IMR-90 (cell line): Measurements from ENCODE around the gene EMILIN2. TPM values are rescaled to one million over a fixed set of nuclear protein-coding genes. Genes with fewer than 3 reads are reported as not detected.
"Not testable (repeated sequence)": the region's sequence is repeated elsewhere in the genome, so short reads cannot be mapped to it uniquely, and the experiment has no call there.

ENCODE experiments used
- ATAC-seq: fragments of 200-7000 bp; cut with Tn5 transposase; 2 replicates; pipeline ENCODE4 v1.9.1; 2020; ENCODE audit warnings: low read depth, mild to moderate bottlenecking, moderate library complexity
- BruUV-seq: library from RNA; stranded (reverse); fragments of 400-500 nt; replicated peaks from 2 replicates; lab custom pipeline; 2021; lab: Mats Ljungman, UMichigan
- CTCF ChIA-PET: fragments of 300-600 bp; formaldehyde crosslinking; extraction: SDS; loops from one replicate; lab custom pipeline; 2021; ENCODE audit warnings: antibody characterized with exemption; lab: Yijun Ruan, JAX
- POLR2A ChIA-PET: fragments of 300-600 bp; sonication (Branson Sonifier 250); formaldehyde crosslinking; loops from one replicate; lab custom pipeline; 2022; ENCODE audit warnings: antibody characterized with exemption; ENCODE audit not compliant: unreplicated experiment; lab: Charles Lee
- DNase-seq: peaks from one replicate; pipeline ENCODE4 v3.0.0; 2013
- H2AFZ ChIP-seq: replicated peaks from 2 replicates; pipeline ENCODE3; 2013; ENCODE audit warnings: low read length, mild to moderate bottlenecking; ENCODE audit not compliant: poor library complexity
- H2AK5ac ChIP-seq: 2 replicates; pipeline ENCODE4 v1.6.1; 2013; ENCODE audit warnings: low read depth, low read length, inconsistent platforms
- H2AK9ac ChIP-seq: replicated peaks from 2 replicates; pipeline ENCODE3; 2013; ENCODE audit warnings: mild to moderate bottlenecking, low read depth, low read length, moderate library complexity; ENCODE audit not compliant: poor library complexity
- H2BK120ac ChIP-seq: 2 replicates; pipeline ENCODE4 v1.6.1; 2013; ENCODE audit warnings: low read depth, low read length, inconsistent platforms
- H2BK15ac ChIP-seq: 3 replicates; pipeline ENCODE4 v1.6.1; 2013; ENCODE audit warnings: low read depth, low read length, inconsistent platforms
- H2BK20ac ChIP-seq: 2 replicates; pipeline ENCODE4 v1.6.1; 2013; ENCODE audit warnings: low read depth, mild to moderate bottlenecking, inconsistent platforms, low read length, moderate library complexity
- H2BK5ac ChIP-seq: 2 replicates; pipeline ENCODE4 v1.6.1; 2013; ENCODE audit warnings: mild to moderate bottlenecking, low read depth, low read length, inconsistent platforms; ENCODE audit not compliant: poor library complexity, severe bottlenecking
- H3K14ac ChIP-seq: replicated peaks from 2 replicates; pipeline ENCODE4 v1.6.1; 2013; ENCODE audit warnings: low read depth, low read length, inconsistent platforms
- H3K18ac ChIP-seq: 2 replicates; pipeline ENCODE4 v1.6.1; 2013; ENCODE audit warnings: low read depth, low read length, control low read depth
- H3K23ac ChIP-seq: 2 replicates; pipeline ENCODE4 v1.6.1; 2013; ENCODE audit warnings: low read depth, low read length, inconsistent platforms
- H3K27ac ChIP-seq: 2 replicates; pipeline ENCODE4 v1.5.1; 2013; ENCODE audit warnings: mild to moderate bottlenecking, control low read depth, low read length; ENCODE audit not compliant: insufficient read depth
- H3K27me3 ChIP-seq: 2 replicates; pipeline ENCODE4 v1.6.1; 2013; ENCODE audit warnings: low read length; ENCODE audit not compliant: control insufficient read depth, insufficient read depth
- H3K36me3 ChIP-seq: 2 replicates; pipeline ENCODE4 v1.6.1; 2013; ENCODE audit warnings: low read length, mixed read lengths; ENCODE audit not compliant: control insufficient read depth, insufficient read depth
- H3K4ac ChIP-seq: 2 replicates; pipeline ENCODE4 v1.6.1; 2013; ENCODE audit warnings: low read depth, low read length, inconsistent platforms
- H3K4me1 ChIP-seq: 2 replicates; pipeline ENCODE4 v1.6.1; 2013; ENCODE audit warnings: low read length, mixed read lengths; ENCODE audit not compliant: control insufficient read depth, insufficient read depth
- H3K4me2 ChIP-seq: 2 replicates; pipeline ENCODE4 v1.6.1; 2013; ENCODE audit warnings: low read depth, mild to moderate bottlenecking, control low read depth, low read length, moderate library complexity
- H3K4me3 ChIP-seq: 2 replicates; pipeline ENCODE4 v1.5.1; 2013; ENCODE audit warnings: low read depth, mild to moderate bottlenecking, control low read depth, low read length, moderate library complexity; ENCODE audit not compliant: insufficient read depth
- H3K56ac ChIP-seq: 2 replicates; pipeline ENCODE4 v1.6.1; 2013; ENCODE audit warnings: low read length, inconsistent platforms; ENCODE audit not compliant: insufficient read depth; ENCODE audit errors: extremely low read depth
- H3K79me1 ChIP-seq, 2 experiments: 2 replicates each; pipeline ENCODE4 v1.6.1; 2013; ENCODE audit warnings: low read length in 2 of 2, inconsistent platforms in 1 of 2, low read depth in 1 of 2
- H3K9ac ChIP-seq: 2 replicates; pipeline ENCODE4 v1.6.1; 2013; ENCODE audit warnings: low read depth, low read length, control low read depth
- H3K9me1 ChIP-seq: 2 replicates; pipeline ENCODE4 v1.6.1; 2013; ENCODE audit warnings: low read length, inconsistent platforms; ENCODE audit not compliant: insufficient read depth
- H3K9me3 ChIP-seq: 2 replicates; pipeline ENCODE4 v1.6.1; 2013; ENCODE audit warnings: low read length; ENCODE audit not compliant: control insufficient read depth, insufficient read depth
- H4K20me1 ChIP-seq: 2 replicates; pipeline ENCODE4 v1.6.1; 2013; ENCODE audit warnings: low read length, inconsistent platforms; ENCODE audit not compliant: insufficient read depth
- H4K5ac ChIP-seq: 2 replicates; pipeline ENCODE4 v1.6.1; 2013; ENCODE audit warnings: mild to moderate bottlenecking, low read depth, low read length, control low read depth
- H4K8ac ChIP-seq, 2 experiments: 2 replicates each; pipeline ENCODE4 v1.6.1; 2013; ENCODE audit warnings: low read depth in 2 of 2, low read length in 2 of 2, control low read depth in 1 of 2, inconsistent platforms in 1 of 2
- H4K91ac ChIP-seq: 2 replicates; pipeline ENCODE4 v1.6.1; 2013; ENCODE audit warnings: low read depth, low read length, inconsistent platforms; ENCODE audit not compliant: insufficient read depth
- BHLHE40 ChIP-seq: fragments of 150-350 bp; IDR thresholded peaks from 2 replicates; pipeline ENCODE4 v1.6.1; 2016; ENCODE audit warnings: mild to moderate bottlenecking, low read depth, low read length
- FOS ChIP-seq: fragments of 150-350 bp; IDR thresholded peaks from 2 replicates; pipeline ENCODE4 v1.6.1; 2016; ENCODE audit warnings: low read depth, low read length
- RCOR1 ChIP-seq: IDR thresholded peaks from 2 replicates; pipeline ENCODE4 v1.6.1; 2012; ENCODE audit warnings: mild to moderate bottlenecking, low read length, improper control_type of control experiment; ENCODE audit not compliant: insufficient replicate concordance
- WGBS, 2 experiments: methylation state at CpG; one replicate each; pipeline versions ENCODE4 v1.1.5 to v1.1.7; 2013; ENCODE audit warnings: missing lambda C conversion rate in 2 of 2; ENCODE audit not compliant: insufficient read length in 1 of 2; ENCODE audit errors: extremely low coverage in 2 of 2; 5-methylcytosine and 5-hydroxymethylcytosine counted together
- dilution Hi-C: fragments of 300-500 bp; cut with HindIII; formaldehyde crosslinking; loops from one replicate; pipeline ENCODE4 v1.14.3; 2018; ENCODE audit warnings: low sequenced_read_pairs; ENCODE audit not compliant: unreplicated experiment
- in situ Hi-C: fragments of 300-500 bp; cut with MboI; formaldehyde crosslinking; loops from 3 replicates; pipeline ENCODE4 v1.14.3; 2019; ENCODE audit warnings: low sequenced_read_pairs, inconsistent platforms, mixed read lengths
- intact Hi-C: fragments of 100-400 bp; cut with micrococcal nuclease; formaldehyde crosslinking; loops from 2 replicates; pipeline ENCODE4 v1.10.0; 2022
- polyA plus RNA-seq, 3 experiments: library from polyadenylated mRNA; depleted of rRNA; stranded (reverse); fragments of >200 nt; gene quantifications; 2 replicates each; pipeline ENCODE4 v1.2.3, GENCODE V29; 2012; ENCODE audit warnings: low replicate concordance in 1 of 3
- total RNA-seq: library from RNA; depleted of rRNA; stranded (reverse); fragments of >200 nt; gene quantifications from 2 replicates; pipeline ENCODE4 v1.2.3, GENCODE V29; 2012

Gene EMILIN2
- total and polyA plus RNA-seq, 2 of the 4 experiments (the other 2 are of a cell fraction): under 0.01 to 0.14 TPM

DNA sequence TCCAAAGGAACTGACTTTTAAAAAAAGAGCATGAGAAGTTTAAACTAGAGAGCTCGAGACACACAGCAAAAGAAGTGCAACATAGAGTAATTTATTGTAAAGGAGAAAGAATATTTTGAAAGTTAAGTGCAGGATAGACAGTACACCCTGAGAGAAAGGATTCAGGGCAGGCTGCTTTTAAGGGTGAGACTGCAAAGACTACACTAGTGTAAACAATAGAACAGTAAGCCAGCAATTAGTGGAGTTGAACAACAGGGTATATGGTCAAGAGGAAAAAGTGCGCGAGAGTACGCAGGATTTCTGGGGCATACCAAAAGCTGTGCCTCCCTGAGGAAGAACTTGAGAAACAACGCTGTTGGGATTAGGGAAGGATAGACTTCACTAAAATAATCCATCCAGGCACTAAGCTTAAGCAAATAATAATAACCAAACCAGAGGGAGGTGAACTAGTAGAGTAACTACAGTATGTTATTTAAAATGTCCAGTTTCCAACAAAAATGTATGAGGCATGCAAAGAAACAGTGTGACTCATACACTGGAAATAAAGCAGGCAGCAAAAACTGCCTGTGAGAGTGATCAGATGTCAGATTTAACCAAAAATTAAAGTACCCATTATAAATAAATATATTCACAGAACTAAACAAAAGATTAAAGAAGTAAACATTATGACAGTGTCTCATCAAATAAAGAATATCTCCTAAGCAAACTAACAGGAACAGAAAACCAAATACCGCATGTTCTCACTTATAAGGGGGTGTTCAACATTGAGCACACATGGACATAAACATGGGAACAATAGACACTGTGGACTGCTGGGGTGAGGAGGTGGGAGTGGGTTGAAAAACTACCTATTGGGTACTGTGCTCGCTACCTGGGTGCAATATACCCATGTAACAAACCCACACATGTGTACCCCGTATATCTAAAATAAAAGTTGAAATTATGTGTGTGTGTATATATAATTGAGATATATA, 40.5 kb upstream of the EMILIN2 start:
- Histone ChIP-seq H3K36me3 (0 out of 2 replicates have a peak, but pooled peaks cover 4% of the 10 kb centered on the region), H3K4ac (no peak overlapping the region), H2BK20ac (no peak overlapping the region), H2AFZ (no peak overlapping the region), H3K27ac (peak overlapping the region; percentile 70; the same call in 1 of the 2 replicates), H2BK120ac (no peak overlapping the region), H2AK9ac (no peak overlapping the region), H3K18ac (no peak overlapping the region), H3K79me1 (peaks cover 0 to 4% of the 10 kb centered on the region in 2 experiments; a peak in 1 of 4 replicates), H2BK5ac (peak overlapping the region; percentile 3), H4K91ac (no peak overlapping the region), H3K4me2 (peak overlapping the region; percentile 26), H2BK15ac (no peak overlapping the region; the same call in 2 of the 3 replicates), H2AK5ac (no peak overlapping the region), H3K56ac (no peak overlapping the region), H3K9me3 (peaks cover 6% of the 10 kb centered on the region), H3K14ac (0 out of 2 replicates have a peak overlapping the region, but pooled peaks have one; percentile 3), H3K9ac (peak overlapping the region; percentile 31; the same call in 1 of the 2 replicates), H3K4me3 (no peak overlapping the region), H3K4me1 (peaks cover 8% of the 10 kb centered on the region), H3K9me1 (peaks cover 4% of the 10 kb centered on the region; the same call in 1 of the 2 replicates), H3K23ac (no peak overlapping the region), H4K20me1 (peaks cover 8% of the 10 kb centered on the region; the same call in 1 of the 2 replicates), H4K8ac (no peak overlapping the region), H3K27me3 (no peaks in the 10 kb centered on the region), H4K5ac (no peak overlapping the region)
- in situ Hi-C loops: no loop called here
- no peak for TF ChIP-seq RCOR1
- peak; percentile 69; the same call in 1 of the 2 replicates for TF ChIP-seq FOS
- 0 out of 2 replicates have a peak, but pooled peaks have one; percentile 4 for TF ChIP-seq BHLHE40
- intact Hi-C loops: loop anchor here (5.0 to 10.0 kb wide), 2 partner anchors 96 to 439 kb away; partner anchors contain the start of gene MYL12A
- dilution Hi-C loops: no loop called here
- no CpG with 5 or more reads among the region's 8 CpGs for WGBS, 2 experiments
- ATAC-seq (peak; percentile 92), DNase-seq (peak; percentile 73)
- BruUV-seq: no TSS peak
- POLR2A ChIA-PET: no interaction called here
- CTCF ChIA-PET: interaction anchor here (0.6 to 0.9 kb wide), 2 partner anchors 15 to 21 kb away, joined by 4 read pairs; no protein-coding TSS in a partner anchor

DNA sequence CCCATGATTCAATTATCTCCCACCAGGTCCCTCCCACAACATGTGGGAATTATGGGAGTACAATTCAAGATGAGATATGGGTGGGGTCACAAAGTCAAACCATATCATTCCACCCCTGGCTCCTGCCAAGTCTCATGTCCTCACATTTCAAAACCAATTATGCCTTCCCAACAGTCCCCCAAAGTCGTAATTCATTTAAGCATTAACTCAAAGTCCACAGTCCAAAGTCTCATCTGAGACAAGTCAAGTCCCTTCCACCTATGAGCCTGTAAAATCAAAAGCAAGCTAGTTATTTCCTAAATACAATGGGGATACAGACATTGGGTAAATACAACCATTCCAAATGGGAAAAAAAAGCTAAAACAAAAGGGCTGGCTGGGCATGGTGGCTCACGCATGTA, 38.2 kb upstream of the EMILIN2 start:
- CTCF ChIA-PET: interaction anchor here (1.3 kb wide), 1 partner anchor 10 kb away, joined by 3 read pairs; no protein-coding TSS in a partner anchor

More for the DNA sequence above, 38.2 kb upstream of the EMILIN2 start:
- BruUV-seq, H2BK120ac ChIP-seq, H3K23ac ChIP-seq, DNase-seq, H3K4me2 ChIP-seq, H2AK9ac ChIP-seq, H3K9me1 ChIP-seq, H2BK20ac ChIP-seq, H3K9ac ChIP-seq, H3K4me1 ChIP-seq, H4K8ac ChIP-seq, H3K27ac ChIP-seq, H2BK15ac ChIP-seq, H4K20me1 ChIP-seq, H3K79me1 ChIP-seq, H3K14ac ChIP-seq, H3K4ac ChIP-seq, H3K36me3 ChIP-seq, H3K56ac ChIP-seq, H2BK5ac ChIP-seq, H2AFZ ChIP-seq, H3K4me3 ChIP-seq, H4K91ac ChIP-seq, ATAC-seq, H3K27me3 ChIP-seq, dilution Hi-C loops, H3K9me3 ChIP-seq, H4K5ac ChIP-seq, H3K18ac ChIP-seq, POLR2A ChIA-PET, H2AK5ac ChIP-seq, in situ Hi-C loops: not testable (repeated sequence)
- intact Hi-C loops: loop anchor here (5.0 to 10.0 kb wide), 2 partner anchors 94 to 436 kb away; partner anchors contain the start of gene MYL12A
- no CpG with 5 or more reads among the region's 2 CpGs for WGBS, 2 experiments
